Caco-2 (cell line): ENCODE measurements around the gene HBE1. TPM values are rescaled to one million over a fixed set of nuclear protein-coding genes. Genes with fewer than 3 reads are reported as not detected.
"Not testable (repeated sequence)": the region's sequence is repeated elsewhere in the genome, so short reads cannot be mapped to it uniquely, and the experiment has no call there.

ENCODE experiments used
- BruUV-seq: library from RNA; stranded (reverse); fragments of 400-500 nt; replicated peaks from 2 replicates; lab custom pipeline; 2021; lab: Mats Ljungman, UMichigan
- CTCF ChIA-PET: fragments of 300-600 bp; sonication (Branson Sonifier 250); formaldehyde crosslinking; loops from one replicate; lab custom pipeline; 2022; ENCODE audit warnings: antibody characterized with exemption; lab: Charles Lee
- POLR2A ChIA-PET: fragments of 300-600 bp; sonication (Branson Sonifier 250); formaldehyde crosslinking; loops from one replicate; lab custom pipeline; 2022; ENCODE audit warnings: antibody characterized with exemption; lab: Charles Lee
- DNase-seq, 2 experiments: peaks; one replicate each; pipeline versions ENCODE4 v3.0.0 to v3.0.0-alpha.2; 2020 to 2022
- H3K27me3 ChIP-seq: replicated peaks from 2 replicates; pipeline ENCODE4 v1.6.0; 2011; ENCODE audit warnings: low read length; ENCODE audit not compliant: control insufficient read depth, insufficient read depth
- H3K36me3 ChIP-seq: 2 replicates; pipeline ENCODE4 v1.5.1; 2011; ENCODE audit warnings: low read length; ENCODE audit not compliant: control insufficient read depth, insufficient read depth
- H3K4me1 ChIP-seq: fragments of 250-450 bp; sonication (Bioruptor Pico); 2 replicates; pipeline ENCODE4 v1.5.1; 2020; ENCODE audit warnings: mild to moderate bottlenecking
- H3K4me3 ChIP-seq: 2 replicates; pipeline ENCODE4 v1.5.1; 2011; ENCODE audit warnings: low read depth, mild to moderate bottlenecking, control low read depth, low read length
- H3K9me3 ChIP-seq: fragments of 250-450 bp; sonication (Bioruptor Pico); 2 replicates; pipeline ENCODE4 v1.5.1; 2020; ENCODE audit warnings: mild to moderate bottlenecking, moderate library complexity
- H3K27ac Mint-ChIP-seq: one replicate; pipeline ENCODE4 v1.8.0; 2022; ENCODE audit warnings: mixed read lengths; ENCODE audit not compliant: unreplicated experiment
- H3K27me3 Mint-ChIP-seq: one replicate; pipeline ENCODE4 v1.8.0; 2022; ENCODE audit warnings: mixed read lengths; ENCODE audit not compliant: insufficient read depth, unreplicated experiment
- H3K36me3 Mint-ChIP-seq: one replicate; pipeline ENCODE4 v1.8.0; 2022; ENCODE audit warnings: mild to moderate bottlenecking, mixed read lengths; ENCODE audit not compliant: insufficient read depth, unreplicated experiment
- H3K4me1 Mint-ChIP-seq: one replicate; pipeline ENCODE4 v1.8.0; 2022; ENCODE audit warnings: low read depth, mixed read lengths; ENCODE audit not compliant: unreplicated experiment
- H3K4me3 Mint-ChIP-seq: one replicate; pipeline ENCODE4 v1.8.0; 2022; ENCODE audit warnings: mild to moderate bottlenecking, moderate library complexity, mixed read lengths; ENCODE audit not compliant: unreplicated experiment
- H3K9me3 Mint-ChIP-seq: one replicate; pipeline ENCODE4 v1.8.0; 2022; ENCODE audit warnings: mixed read lengths; ENCODE audit not compliant: unreplicated experiment
- intact Hi-C: fragments of 100-400 bp; cut with micrococcal nuclease; formaldehyde crosslinking; loops from one replicate; pipeline ENCODE4 v1.10.0; 2022; ENCODE audit not compliant: unreplicated experiment
- total RNA-seq: library from RNA; stranded (reverse); gene quantifications from 2 replicates; pipeline ENCODE4 v1.2.3, GENCODE V29; 2022
- TF ChIP-seq, protein P1 (sequence below), 2 experiments: fragments of 200-600 bp in 1 of 2; IDR thresholded peaks; 1 replicate in 1 of 2; 2 replicates in 1 of 2; pipeline versions ENCODE4 v1.5.1 to v1.8.0; 2011 to 2022; ENCODE audit warnings: antibody characterized with exemption in 1 of 2, control low read depth in 1 of 2, inconsistent platforms in 1 of 2, low read depth in 1 of 2, low read length in 1 of 2, mild to moderate bottlenecking in 1 of 2, moderate library complexity in 1 of 2; ENCODE audit not compliant: insufficient read depth in 1 of 2, severe bottlenecking in 1 of 2, unreplicated experiment in 1 of 2

Gene HBE1
- total RNA-seq, 1 experiment from 2014 or later: not detected

DNA sequence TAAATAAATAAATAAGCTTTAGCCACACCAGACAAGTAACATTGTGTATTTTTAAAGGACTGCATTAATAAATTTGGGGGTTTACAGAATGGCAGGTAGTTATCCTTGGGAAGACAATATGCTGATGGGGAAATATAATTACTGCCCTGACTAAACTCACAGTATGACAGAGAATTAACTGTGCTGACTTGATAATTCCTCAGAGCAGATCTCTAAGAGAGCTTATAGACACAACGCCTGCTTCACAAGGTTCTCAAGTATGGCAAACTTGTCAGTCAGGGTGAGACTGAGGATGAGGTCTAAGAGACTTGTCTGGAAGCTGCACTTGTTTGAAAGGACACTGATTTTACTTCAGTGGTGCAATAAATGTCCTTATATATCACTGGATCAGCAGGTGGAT lies 28.7 kb upstream of the HBE1 start:
- intact Hi-C loops: no loop called here
- POLR2A ChIA-PET: no interaction called here
- Histone ChIP-seq H3K9me3 (no peaks in the 10 kb centered on the region), H3K36me3 (no peaks in the 10 kb centered on the region), H3K4me3 (no peak overlapping the region), H3K27me3 (no peaks in the 10 kb centered on the region), H3K4me1 (no peaks in the 10 kb centered on the region)
- TF ChIP-seq, protein P1, sequence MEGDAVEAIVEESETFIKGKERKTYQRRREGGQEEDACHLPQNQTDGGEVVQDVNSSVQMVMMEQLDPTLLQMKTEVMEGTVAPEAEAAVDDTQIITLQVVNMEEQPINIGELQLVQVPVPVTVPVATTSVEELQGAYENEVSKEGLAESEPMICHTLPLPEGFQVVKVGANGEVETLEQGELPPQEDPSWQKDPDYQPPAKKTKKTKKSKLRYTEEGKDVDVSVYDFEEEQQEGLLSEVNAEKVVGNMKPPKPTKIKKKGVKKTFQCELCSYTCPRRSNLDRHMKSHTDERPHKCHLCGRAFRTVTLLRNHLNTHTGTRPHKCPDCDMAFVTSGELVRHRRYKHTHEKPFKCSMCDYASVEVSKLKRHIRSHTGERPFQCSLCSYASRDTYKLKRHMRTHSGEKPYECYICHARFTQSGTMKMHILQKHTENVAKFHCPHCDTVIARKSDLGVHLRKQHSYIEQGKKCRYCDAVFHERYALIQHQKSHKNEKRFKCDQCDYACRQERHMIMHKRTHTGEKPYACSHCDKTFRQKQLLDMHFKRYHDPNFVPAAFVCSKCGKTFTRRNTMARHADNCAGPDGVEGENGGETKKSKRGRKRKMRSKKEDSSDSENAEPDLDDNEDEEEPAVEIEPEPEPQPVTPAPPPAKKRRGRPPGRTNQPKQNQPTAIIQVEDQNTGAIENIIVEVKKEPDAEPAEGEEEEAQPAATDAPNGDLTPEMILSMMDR (IDR thresholded peaks at IDR 0.05; ENCODE audit: insufficient read depth in 1 of 2, low read depth in 1 of 2, low read length in 1 of 2, severe bottlenecking in 1 of 2, unreplicated experiment in 1 of 2): no peak
- Mint-ChIP-seq H3K27ac (no peak overlapping the region), H3K4me3 (no peak overlapping the region), H3K27me3 (peaks cover 23% of the 10 kb centered on the region), H3K36me3 (no peaks in the 10 kb centered on the region), H3K9me3 (no peaks in the 10 kb centered on the region), H3K4me1 (no peaks in the 10 kb centered on the region)
- CTCF ChIA-PET: no interaction called here
- no TSS peak for BruUV-seq
- DNase-seq: no peak

DNA sequence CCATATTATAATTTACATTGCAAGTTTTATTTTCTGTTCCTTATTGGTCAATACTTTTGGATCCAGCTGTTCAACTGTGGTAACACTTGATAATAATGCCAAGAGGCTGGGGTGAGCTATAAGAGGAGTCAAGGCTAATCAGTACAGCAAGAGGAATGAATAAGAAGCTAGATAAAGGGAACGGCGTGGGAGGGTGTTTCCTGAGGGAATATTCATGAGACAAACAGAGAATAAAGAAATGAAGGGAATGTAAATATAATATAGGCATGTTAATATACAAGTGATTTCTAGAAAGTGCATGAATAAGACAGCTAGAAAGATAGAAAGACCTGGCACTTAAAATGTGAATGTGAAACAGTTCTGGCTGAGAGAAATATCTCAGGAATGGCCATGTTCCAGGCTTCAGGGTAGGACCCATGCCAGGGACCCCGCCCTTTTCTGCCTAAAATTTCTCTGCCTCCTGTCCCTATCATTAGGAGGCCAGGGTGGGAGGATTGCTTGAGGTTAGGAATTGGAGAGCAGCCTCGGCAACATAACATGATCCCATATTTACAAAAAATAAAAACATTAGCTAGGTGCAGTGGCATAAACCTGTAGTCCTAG lies 28.1 kb upstream of the HBE1 start:
- no peak for DNase-seq
- Histone ChIP-seq H3K36me3 (no peaks in the 10 kb centered on the region), H3K4me3 (no peak overlapping the region), H3K4me1 (no peaks in the 10 kb centered on the region), H3K27me3 (no peaks in the 10 kb centered on the region), H3K9me3 (no peaks in the 10 kb centered on the region)
- ChIA-PET CTCF (no interaction called here), POLR2A (no interaction called here)
- peaks cover 23% of the 10 kb centered on the region for H3K27me3 Mint-ChIP-seq
- H3K36me3 Mint-ChIP-seq: no peaks in the 10 kb centered on the region
- intact Hi-C loops: no loop called here
- TF ChIP-seq, protein P1 (IDR thresholded peaks at IDR 0.05; ENCODE audit: insufficient read depth in 1 of 2, low read depth in 1 of 2, low read length in 1 of 2, severe bottlenecking in 1 of 2, unreplicated experiment in 1 of 2): no peak
- H3K27ac Mint-ChIP-seq: no peak overlapping the region
- H3K4me3 Mint-ChIP-seq: no peak overlapping the region
- no TSS peak for BruUV-seq
- H3K9me3 Mint-ChIP-seq: no peaks in the 10 kb centered on the region
- no peaks in the 10 kb centered on the region for H3K4me1 Mint-ChIP-seq

DNA sequence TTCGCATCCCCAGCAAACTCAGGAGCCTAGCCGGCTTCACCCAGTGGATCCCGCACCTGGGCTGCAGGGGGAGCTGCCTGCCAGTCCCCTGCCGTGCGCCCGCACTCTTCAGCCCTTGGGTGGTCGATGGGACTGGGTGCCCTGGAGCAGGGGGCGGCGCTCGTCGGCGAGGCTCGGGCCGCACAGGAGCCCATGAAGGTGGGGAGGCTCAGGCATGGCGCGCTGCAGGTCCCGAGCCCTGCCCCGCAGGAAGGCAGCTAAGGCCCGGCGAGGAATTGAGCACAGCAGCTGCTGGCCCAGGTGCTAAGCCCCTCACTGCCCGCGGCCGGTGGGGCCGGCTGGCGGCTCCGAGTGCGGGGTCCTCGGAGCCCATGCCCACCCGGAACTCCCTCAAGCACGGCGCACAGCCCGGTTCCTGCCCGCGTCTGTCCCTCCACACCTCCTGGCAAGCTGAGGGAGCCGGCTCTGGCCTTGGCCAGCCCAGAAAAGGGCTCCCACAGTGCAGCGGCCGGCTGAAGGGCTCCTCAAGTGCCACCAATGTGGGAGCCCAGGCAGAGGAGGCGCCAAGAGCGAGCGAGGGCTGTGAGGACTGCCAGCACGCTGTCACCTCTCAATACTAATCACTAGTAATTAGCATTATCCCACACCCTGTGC lies 24.7 kb upstream of the HBE1 start:
- H3K27me3 Mint-ChIP-seq, intact Hi-C loops, POLR2A ChIA-PET, H3K27me3 ChIP-seq, H3K4me1 ChIP-seq, H3K27ac Mint-ChIP-seq, H3K9me3 Mint-ChIP-seq, BruUV-seq, H3K4me3 Mint-ChIP-seq, H3K9me3 ChIP-seq, H3K4me3 ChIP-seq, H3K36me3 ChIP-seq, H3K36me3 Mint-ChIP-seq, H3K4me1 Mint-ChIP-seq, DNase-seq, CTCF ChIA-PET: not testable (repeated sequence)
